ENCODE data around the gene SPART. TPM values are rescaled to one million over a fixed set of nuclear protein-coding genes. Genes with fewer than 3 reads are reported as not detected.

The SPART gene
- polyA plus RNA-seq, 1 of the 3 experiments (the other 2 are of a cell fraction) = 4.8 TPM

GRCh38 chr13:36342715-36343114 lies 3.5 kb downstream of the SPART start:
- Histone ChIP-seq H3K4me2 (no peak overlapping the region), H3K27me3 (ENCODE audit: insufficient read depth) (no peaks in the 10 kb centered on the region), H3K9me2 (no peaks in the 10 kb centered on the region), H3K9ac (no peak overlapping the region), H3K4me3 (ENCODE audit: low read depth in 2 of 2, low read length in 1 of 2) (no peak overlapping the region), H3K27ac (ENCODE audit: low read depth in 2 of 2, low read length in 1 of 2) (no peak overlapping the region), H3K79me2 (ENCODE audit: insufficient read depth) (peaks cover 3% of the 10 kb centered on the region; the same call in 1 of the 2 replicates), H3F3A (replicated peaks; ENCODE audit: insufficient read depth) (peaks cover 4% of the 10 kb centered on the region), H3K4me1 (ENCODE audit: control insufficient read depth in 1 of 2, insufficient read depth in 2 of 2, low read depth in 1 of 2, low read length in 1 of 2) (no peaks in the 10 kb centered on the region; a peak in 2 of 4 replicates), H3K36me3 (replicated peaks in 1 of 2; ENCODE audit: control insufficient read depth in 1 of 2, insufficient read depth in 2 of 2, low read length in 1 of 2) (no peaks in the 10 kb centered on the region), H3K9me3 (no peaks in the 10 kb centered on the region), H2AFZ (ENCODE audit: low read depth) (no peak overlapping the region), H4K20me1 (ENCODE audit: insufficient read depth) (no peaks in the 10 kb centered on the region)
- ChIA-PET POLR2A (no interaction called here), CTCF (interaction anchor here (0.9 kb wide), 1 partner anchor 393 kb away, joined by 3 read pairs; no protein-coding TSS in a partner anchor)
- TF ChIP-seq ZBTB33 (IDR thresholded peaks at IDR 0.05; ENCODE audit: borderline replicate concordance, low read depth) (no peak), MEF2A (IDR thresholded peaks at IDR 0.05; ENCODE audit: borderline replicate concordance, low read depth) (no peak), POLR2AphosphoS5 (IDR thresholded peaks at IDR 0.05; ENCODE audit: low read depth, low read length) (no peak), CHD2 (IDR thresholded peaks at IDR 0.05; ENCODE audit: low read length, partially characterized antibody) (no peak), IRF3 (IDR thresholded peaks at IDR 0.05; ENCODE audit: low read depth, low read length) (no peak), YY1 (IDR thresholded peaks at IDR 0.05; ENCODE audit: low read depth) (no peak), MAX (IDR thresholded peaks at IDR 0.05; ENCODE audit: low read depth) (no peak), EP300 (IDR thresholded peaks at IDR 0.05; ENCODE audit: borderline replicate concordance in 1 of 2, low read depth in 1 of 2, low read length in 1 of 2) (no peak), SMC3 (IDR thresholded peaks at IDR 0.05; ENCODE audit: low read depth, low read length) (no peak), RAD21 (IDR thresholded peaks at IDR 0.05; ENCODE audit: low read length) (no peak), TCF12 (IDR thresholded peaks at IDR 0.05) (no peak), EZH2phosphoT487 (IDR thresholded peaks at IDR 0.05; ENCODE audit: borderline replicate concordance, low read depth) (no peak), RCOR1 (IDR thresholded peaks at IDR 0.05; ENCODE audit: low read length) (no peak), JUND (IDR thresholded peaks at IDR 0.05) (no peak), CTCF (IDR thresholded peaks at IDR 0.05) (no peak), MXI1 (IDR thresholded peaks at IDR 0.05; ENCODE audit: low read depth, low read length) (no peak), FOXM1 (IDR thresholded peaks at IDR 0.05; ENCODE audit: low read depth) (no peak), RFX5 (IDR thresholded peaks at IDR 0.05; ENCODE audit: low read length) (no peak), NFIC (IDR thresholded peaks at IDR 0.05; ENCODE audit: borderline replicate concordance) (no peak), TAF1 (IDR thresholded peaks at IDR 0.05; ENCODE audit: borderline replicate concordance, low read depth, low read length) (no peak)
- 76% methylated on average over 2 of the region's 2 CpGs for WGBS (ENCODE audit: low lambda C conversion rate)
- no peak for DNase-seq

All from SK-N-SH (cell line).